ENCODE measurements around the gene NEO1. TPM values are rescaled to one million over a fixed set of nuclear protein-coding genes. Genes with fewer than 3 reads are reported as not detected.

NEO1 gene
- total RNA-seq, 1 donor from 2014 or later = 30.3 TPM

- Mint-ChIP-seq H3K9me3 (ENCODE audit: unreplicated experiment) (no peaks in the 10 kb centered on the region), H3K27me3 (ENCODE audit: low read depth, unreplicated experiment) (no peaks in the 10 kb centered on the region), H3K4me3 (ENCODE audit: unreplicated experiment) (no peak overlapping the region), H3K27ac (ENCODE audit: unreplicated experiment) (no peak overlapping the region), H3K4me1 (ENCODE audit: low read depth, unreplicated experiment) (no peaks in the 10 kb centered on the region), H3K36me3 (ENCODE audit: low read depth, unreplicated experiment) (peaks cover 8% of the 10 kb centered on the region)
- Histone ChIP-seq H3K27ac (ENCODE audit: low read depth, low read length) (no peak overlapping the region), H3K4me3 (ENCODE audit: insufficient read depth, low read depth, low read length) (no peak overlapping the region), H2AFZ (ENCODE audit: low read depth, low read length) (no peak overlapping the region), H3K9me3 (ENCODE audit: insufficient read depth, low read depth, low read length) (no peaks in the 10 kb centered on the region), H3K27me3 (ENCODE audit: insufficient read depth, low read length) (no peaks in the 10 kb centered on the region), H3K36me3 (ENCODE audit: insufficient read depth, low read length) (no peaks in the 10 kb centered on the region), H3K79me2 (ENCODE audit: insufficient read depth, low read length) (no peaks in the 10 kb centered on the region), H4K20me1 (ENCODE audit: insufficient read depth, low read length) (no peaks in the 10 kb centered on the region), H3K4me1 (ENCODE audit: insufficient read depth, low read length) (no peaks in the 10 kb centered on the region), H3K9ac (ENCODE audit: low read length) (no peak overlapping the region), H3K4me2 (ENCODE audit: low read length) (no peak overlapping the region)
- no peak for FAIRE-seq
- DNase-seq (ENCODE audit: low read depth) = no peak
- TF ChIP-seq, protein P1, sequence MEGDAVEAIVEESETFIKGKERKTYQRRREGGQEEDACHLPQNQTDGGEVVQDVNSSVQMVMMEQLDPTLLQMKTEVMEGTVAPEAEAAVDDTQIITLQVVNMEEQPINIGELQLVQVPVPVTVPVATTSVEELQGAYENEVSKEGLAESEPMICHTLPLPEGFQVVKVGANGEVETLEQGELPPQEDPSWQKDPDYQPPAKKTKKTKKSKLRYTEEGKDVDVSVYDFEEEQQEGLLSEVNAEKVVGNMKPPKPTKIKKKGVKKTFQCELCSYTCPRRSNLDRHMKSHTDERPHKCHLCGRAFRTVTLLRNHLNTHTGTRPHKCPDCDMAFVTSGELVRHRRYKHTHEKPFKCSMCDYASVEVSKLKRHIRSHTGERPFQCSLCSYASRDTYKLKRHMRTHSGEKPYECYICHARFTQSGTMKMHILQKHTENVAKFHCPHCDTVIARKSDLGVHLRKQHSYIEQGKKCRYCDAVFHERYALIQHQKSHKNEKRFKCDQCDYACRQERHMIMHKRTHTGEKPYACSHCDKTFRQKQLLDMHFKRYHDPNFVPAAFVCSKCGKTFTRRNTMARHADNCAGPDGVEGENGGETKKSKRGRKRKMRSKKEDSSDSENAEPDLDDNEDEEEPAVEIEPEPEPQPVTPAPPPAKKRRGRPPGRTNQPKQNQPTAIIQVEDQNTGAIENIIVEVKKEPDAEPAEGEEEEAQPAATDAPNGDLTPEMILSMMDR (IDR thresholded peaks at IDR 0.05; ENCODE audit: insufficient read depth, low read depth, low read length) = no peak
- TF ChIP-seq EZH2 (IDR thresholded peaks at IDR 0.05; ENCODE audit: insufficient read depth, low read length) = no peak
Observed at GRCh38 chr15:73249499-73249898, 197.2 kb downstream of the NEO1 start.

DNA sequence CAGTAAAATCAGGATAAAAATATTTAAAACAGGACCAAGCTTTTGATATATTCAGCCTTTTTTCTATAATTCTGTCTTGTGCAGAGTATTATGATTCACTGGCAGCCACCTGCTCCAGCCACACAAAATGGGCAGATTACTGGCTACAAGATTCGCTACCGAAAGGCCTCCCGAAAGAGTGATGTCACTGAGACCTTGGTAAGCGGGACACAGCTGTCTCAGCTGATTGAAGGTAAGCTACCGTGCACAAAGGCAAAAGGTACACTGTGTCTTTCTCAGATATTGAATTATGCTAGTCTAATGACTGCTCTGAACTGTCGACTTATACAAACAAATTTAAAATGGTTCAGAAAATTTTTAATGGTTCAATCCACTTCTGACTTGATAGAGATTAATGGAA lies 202.3 kb downstream of the NEO1 start:
- no peaks in the 10 kb centered on the region for H3K9me3 ChIP-seq (ENCODE audit: insufficient read depth, low read depth, low read length)
- TF ChIP-seq EZH2 (IDR thresholded peaks at IDR 0.05; ENCODE audit: insufficient read depth, low read length) = no peak
- no peaks in the 10 kb centered on the region for H3K36me3 ChIP-seq (ENCODE audit: insufficient read depth, low read length)
- no peaks in the 10 kb centered on the region for H3K9me3 Mint-ChIP-seq (ENCODE audit: unreplicated experiment)
- DNase-seq (ENCODE audit: low read depth) = no peak
- no peaks in the 10 kb centered on the region for H3K27me3 ChIP-seq (ENCODE audit: insufficient read depth, low read length)
- H2AFZ ChIP-seq (ENCODE audit: low read depth, low read length) = no peak overlapping the region
- FAIRE-seq = no peak
- peaks cover 7% of the 10 kb centered on the region for H3K36me3 Mint-ChIP-seq (ENCODE audit: low read depth, unreplicated experiment)
- no peak overlapping the region for H3K27ac ChIP-seq (ENCODE audit: low read depth, low read length)
- H3K79me2 ChIP-seq (ENCODE audit: insufficient read depth, low read length) = no peaks in the 10 kb centered on the region
- no peaks in the 10 kb centered on the region for H3K4me1 ChIP-seq (ENCODE audit: insufficient read depth, low read length)
- H3K9ac ChIP-seq (ENCODE audit: low read length) = no peak overlapping the region
- H3K4me1 Mint-ChIP-seq (ENCODE audit: low read depth, unreplicated experiment) = no peaks in the 10 kb centered on the region
- no peaks in the 10 kb centered on the region for H4K20me1 ChIP-seq (ENCODE audit: insufficient read depth, low read length)
- no peak overlapping the region for H3K4me2 ChIP-seq (ENCODE audit: low read length)
- H3K4me3 Mint-ChIP-seq (ENCODE audit: unreplicated experiment) = no peak overlapping the region
- no peak overlapping the region for H3K27ac Mint-ChIP-seq (ENCODE audit: unreplicated experiment)
- no peak overlapping the region for H3K4me3 ChIP-seq (ENCODE audit: insufficient read depth, low read depth, low read length)
- H3K27me3 Mint-ChIP-seq (ENCODE audit: low read depth, unreplicated experiment) = no peaks in the 10 kb centered on the region

DNA sequence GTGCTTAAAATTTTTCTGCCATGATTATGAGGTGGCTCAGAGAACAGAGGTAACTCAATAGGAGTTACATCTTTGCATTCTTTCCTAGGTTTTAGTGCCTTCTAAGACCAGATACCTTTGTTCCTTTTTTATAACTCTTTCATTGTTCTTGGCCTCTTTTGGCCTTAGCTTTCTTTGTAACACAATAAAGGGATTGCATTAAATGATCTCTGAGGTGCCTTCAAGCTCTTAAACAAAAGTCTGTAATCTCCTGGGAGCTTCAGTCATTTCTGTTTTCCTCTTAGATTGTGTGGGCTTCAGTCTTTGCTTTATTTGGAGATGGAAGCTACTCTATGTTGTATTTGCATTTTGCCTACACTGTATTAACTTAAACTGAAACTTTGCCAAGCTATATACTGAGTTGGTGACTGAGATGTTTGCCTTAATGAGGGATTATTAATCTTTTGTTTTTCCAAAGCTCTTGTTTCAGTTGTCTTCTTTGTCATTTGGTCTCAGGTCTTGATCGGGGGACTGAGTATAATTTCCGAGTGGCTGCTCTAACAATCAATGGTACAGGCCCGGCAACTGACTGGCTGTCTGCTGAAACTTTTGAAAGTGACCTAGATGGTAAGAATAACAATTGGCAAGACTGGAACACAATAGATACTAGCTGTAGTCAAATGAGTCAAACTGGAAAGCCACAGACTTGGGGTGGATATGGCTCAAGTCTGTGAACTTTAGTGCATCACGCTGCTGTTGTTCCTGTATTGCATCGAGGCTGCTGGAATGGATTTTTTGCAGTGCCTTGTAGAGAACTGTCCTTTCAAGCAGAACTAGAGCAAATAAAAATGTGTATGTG lies 206.2 kb downstream of the NEO1 start:
- no peak for TF ChIP-seq EZH2 (IDR thresholded peaks at IDR 0.05; ENCODE audit: insufficient read depth, low read length)
- TF ChIP-seq, protein P1 (IDR thresholded peaks at IDR 0.05; ENCODE audit: insufficient read depth, low read depth, low read length) = no peak
- H3K4me1 ChIP-seq (ENCODE audit: insufficient read depth, low read length) = no peaks in the 10 kb centered on the region
- H3K9me3 ChIP-seq (ENCODE audit: insufficient read depth, low read depth, low read length) = no peaks in the 10 kb centered on the region
- Mint-ChIP-seq H3K36me3 (ENCODE audit: low read depth, unreplicated experiment) (peaks cover 4% of the 10 kb centered on the region), H3K4me1 (ENCODE audit: low read depth, unreplicated experiment) (no peaks in the 10 kb centered on the region), H3K9me3 (ENCODE audit: unreplicated experiment) (no peaks in the 10 kb centered on the region), H3K27ac (ENCODE audit: unreplicated experiment) (no peak overlapping the region), H3K4me3 (ENCODE audit: unreplicated experiment) (no peak overlapping the region), H3K27me3 (ENCODE audit: low read depth, unreplicated experiment) (no peaks in the 10 kb centered on the region)
- H3K9ac ChIP-seq (ENCODE audit: low read length) = no peak overlapping the region
- H3K27me3 ChIP-seq (ENCODE audit: insufficient read depth, low read length) = no peaks in the 10 kb centered on the region
- FAIRE-seq (no peak), DNase-seq (ENCODE audit: low read depth) (no peak)
- H3K4me2 ChIP-seq (ENCODE audit: low read length) = no peak overlapping the region
- no peak overlapping the region for H3K4me3 ChIP-seq (ENCODE audit: insufficient read depth, low read depth, low read length)
- H3K27ac ChIP-seq (ENCODE audit: low read depth, low read length) = no peak overlapping the region
- no peaks in the 10 kb centered on the region for H3K79me2 ChIP-seq (ENCODE audit: insufficient read depth, low read length)
- H3K36me3 ChIP-seq (ENCODE audit: insufficient read depth, low read length) = no peaks in the 10 kb centered on the region
- H2AFZ ChIP-seq (ENCODE audit: low read depth, low read length) = no peak overlapping the region
- H4K20me1 ChIP-seq (ENCODE audit: insufficient read depth, low read length) = no peaks in the 10 kb centered on the region
